NB4 (cell line): ENCODE results near the gene RAB3IL1.

ENCODE experiments used
- CTCF ChIP-seq: IDR thresholded peaks from one replicate; pipeline ENCODE4 v1.5.1; 2012; ENCODE audit warnings: low read depth, low read length
- MAX ChIP-seq: IDR thresholded peaks from 2 replicates; pipeline ENCODE4 v1.6.1; 2011; ENCODE audit warnings: low read depth, low read length
- MYC ChIP-seq: IDR thresholded peaks from 2 replicates; pipeline ENCODE4 v1.6.1; 2011; ENCODE audit warnings: low read depth, low read length
- POLR2A ChIP-seq: IDR thresholded peaks from 2 replicates; pipeline ENCODE4 v1.6.1; 2011; ENCODE audit warnings: mild to moderate bottlenecking; ENCODE audit not compliant: insufficient read length; ENCODE audit errors: extremely low read depth

- TF ChIP-seq CTCF (no peak), MAX (no peak), POLR2A (no peak), MYC (no peak)
Observed at GRCh38 chr11:61848631-61849030, 68.7 kb downstream of the RAB3IL1 start.
